Anterior cingulate cortex (tissue), 58 donors: ENCODE data around the gene PDZD2.

Experiments
- DNase-seq, 58 donors: peaks; one replicate each; lab custom pipeline; 2025; lab: John Stamatoyannopoulos, UW

Gene PDZD2

DNA sequence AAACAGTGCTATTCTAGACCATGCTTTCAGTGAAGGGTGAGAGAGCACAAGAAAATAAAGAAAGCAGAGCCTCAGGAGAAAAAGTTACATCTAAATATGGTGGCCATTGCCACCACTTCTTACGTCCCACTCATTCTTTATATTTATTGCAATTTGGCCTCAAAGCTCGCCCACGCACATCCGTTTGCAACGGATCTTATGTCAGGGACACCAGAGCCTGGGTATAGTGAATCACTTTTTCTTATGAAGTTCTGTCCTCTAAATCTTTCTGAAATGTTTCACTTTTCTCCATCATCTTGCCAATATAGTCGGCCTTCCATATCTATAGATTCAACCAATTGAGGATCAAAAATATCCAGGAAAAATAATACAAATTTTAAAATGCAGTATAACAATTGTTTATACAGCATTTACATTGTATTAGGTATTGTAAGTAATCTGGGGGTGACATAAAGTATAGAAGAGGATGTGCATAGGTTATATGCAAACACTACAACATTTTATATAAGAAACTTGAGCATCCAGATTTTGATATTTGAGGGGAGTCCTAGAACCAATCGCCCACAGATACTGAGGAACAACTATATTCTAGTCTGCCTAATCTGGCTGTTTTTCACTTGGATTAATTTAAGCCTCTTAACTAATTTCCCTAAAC, 500.0 kb downstream of the PDZD2 start:
- DNase-seq = peak in 5 of 58 donors; percentile 2 to 21 (median 16)

DNA sequence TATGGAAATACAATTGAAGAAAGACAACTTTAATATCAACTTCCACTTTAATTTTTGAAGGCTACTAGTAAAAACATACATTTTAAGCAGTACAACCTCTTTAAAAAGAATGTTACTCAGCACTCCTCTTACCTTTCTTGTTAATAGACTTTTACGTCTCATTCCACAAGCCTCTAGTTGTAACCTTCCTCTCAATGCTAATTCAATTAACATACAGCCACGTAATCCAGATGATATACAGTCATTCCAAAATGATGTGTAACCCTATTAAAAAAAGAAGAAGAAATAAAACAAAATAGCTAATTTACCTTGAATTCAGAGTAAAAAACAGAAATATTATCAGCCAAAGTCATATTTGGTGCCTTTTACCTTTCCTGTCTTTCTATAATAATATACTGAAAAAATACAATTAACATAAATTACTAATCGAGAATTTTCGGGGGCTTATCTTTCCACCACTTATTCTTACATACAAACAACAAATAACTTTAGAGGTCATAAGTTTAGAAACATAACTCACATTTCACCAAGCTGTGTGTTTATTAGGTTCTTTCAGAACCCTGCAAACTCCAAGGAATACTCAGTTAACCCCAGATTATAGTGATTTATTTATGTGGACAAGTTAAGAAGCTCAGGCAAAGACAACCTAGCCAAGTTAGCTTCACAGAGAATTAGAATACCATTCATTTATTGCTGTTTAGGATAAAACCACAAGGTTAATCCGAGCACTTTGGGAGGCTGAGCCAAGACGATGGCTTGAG, 504.9 kb downstream of the PDZD2 start:
- no peak for DNase-seq

DNA sequence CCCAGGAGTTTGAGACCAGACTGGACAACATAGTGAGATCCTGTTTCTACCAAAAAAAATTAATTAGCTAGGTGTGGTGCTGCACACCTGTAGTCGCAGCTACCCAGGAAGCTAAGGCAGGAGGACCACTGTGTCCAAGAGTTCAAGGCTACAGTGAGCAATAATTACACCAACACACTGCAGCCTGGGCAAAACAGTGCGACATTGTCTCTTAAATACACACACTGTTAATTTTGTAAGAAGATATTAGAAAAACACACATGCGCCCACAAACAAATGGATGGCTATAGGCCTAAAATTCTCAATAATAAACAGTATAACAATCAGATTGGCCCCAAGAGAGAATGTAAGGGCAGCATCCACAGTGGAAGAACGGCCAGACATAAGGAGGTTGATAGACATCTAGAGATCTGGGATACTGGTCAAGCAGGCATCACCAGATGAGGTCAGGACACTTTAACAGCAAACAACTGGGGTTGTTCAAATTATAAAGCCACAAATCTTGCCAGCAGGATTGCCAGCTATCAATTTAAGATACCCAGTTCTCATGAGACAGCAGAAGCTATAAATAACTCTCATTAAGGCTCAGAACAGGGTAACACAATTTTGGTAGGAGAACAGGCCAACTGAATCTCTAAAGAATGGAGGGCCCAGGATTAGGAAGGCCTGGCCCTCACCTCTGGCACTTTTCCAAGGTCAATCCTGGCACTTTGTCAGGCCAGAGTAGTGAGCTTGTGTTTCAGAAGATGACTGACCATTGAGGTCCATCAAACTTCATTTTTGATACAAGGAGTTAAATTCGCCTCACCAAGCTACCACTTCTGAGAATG, 505.7 kb downstream of the PDZD2 start:
- peak in 7 of 58 donors; percentile 1 to 47 (median 5) for DNase-seq

DNA sequence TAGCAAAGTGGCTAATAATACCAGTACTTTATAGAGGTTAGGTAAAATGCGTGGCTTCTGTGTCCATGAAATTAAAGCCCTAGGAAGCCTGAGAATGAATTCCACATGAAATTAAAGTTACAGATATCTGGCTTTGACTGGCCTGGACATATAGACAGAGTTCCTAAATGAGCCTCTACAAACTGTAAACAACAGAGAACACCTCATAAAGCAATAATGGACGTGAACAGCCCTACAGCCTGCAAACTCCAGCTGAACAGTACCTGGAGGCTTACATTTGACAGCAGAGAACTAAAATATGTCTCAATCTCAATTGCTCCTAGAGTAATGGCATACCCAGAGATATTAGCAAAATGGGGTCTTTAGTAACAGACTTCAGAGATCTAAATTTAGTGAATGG, 506.4 kb downstream of the PDZD2 start:
- no peak for DNase-seq

DNA sequence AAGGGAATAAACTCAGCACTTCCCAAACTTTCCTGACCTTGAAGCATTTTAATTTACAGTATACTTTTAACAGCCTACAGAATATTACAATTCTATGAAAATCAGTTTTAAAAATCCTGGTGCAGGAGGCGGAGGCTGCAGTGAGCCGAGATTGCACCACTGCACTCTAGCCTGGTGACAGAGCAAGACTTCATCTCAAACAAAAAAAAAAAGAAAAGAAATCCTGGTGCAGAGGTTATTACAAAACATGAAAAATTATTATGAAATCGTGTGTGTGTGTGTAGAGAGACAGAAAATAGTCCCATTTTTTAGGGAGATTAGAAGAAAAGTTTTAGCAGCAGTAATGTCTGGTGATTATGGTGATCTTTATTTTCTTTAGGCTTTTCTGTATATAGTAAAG, 508.3 kb downstream of the PDZD2 start:
- DNase-seq = no peak

DNA sequence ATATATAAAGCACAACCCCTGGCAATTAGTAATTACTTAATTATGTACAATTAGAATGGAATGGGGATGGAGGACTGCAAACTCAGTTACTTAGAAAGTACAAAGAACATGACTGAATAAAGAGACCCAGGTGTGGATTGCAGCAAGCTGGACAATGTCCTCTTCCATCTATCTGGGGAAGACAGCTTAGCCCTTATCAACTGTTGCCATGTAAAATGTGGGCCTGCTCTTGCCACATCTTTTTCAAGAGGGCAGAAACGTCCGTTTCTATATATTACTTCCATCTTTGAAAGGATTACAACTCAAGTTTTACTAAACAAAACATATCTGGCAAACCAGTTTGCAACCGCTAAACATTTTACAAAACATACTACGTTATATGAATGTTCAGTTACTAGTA, 509.0 kb downstream of the PDZD2 start:
- DNase-seq = no peak

DNA sequence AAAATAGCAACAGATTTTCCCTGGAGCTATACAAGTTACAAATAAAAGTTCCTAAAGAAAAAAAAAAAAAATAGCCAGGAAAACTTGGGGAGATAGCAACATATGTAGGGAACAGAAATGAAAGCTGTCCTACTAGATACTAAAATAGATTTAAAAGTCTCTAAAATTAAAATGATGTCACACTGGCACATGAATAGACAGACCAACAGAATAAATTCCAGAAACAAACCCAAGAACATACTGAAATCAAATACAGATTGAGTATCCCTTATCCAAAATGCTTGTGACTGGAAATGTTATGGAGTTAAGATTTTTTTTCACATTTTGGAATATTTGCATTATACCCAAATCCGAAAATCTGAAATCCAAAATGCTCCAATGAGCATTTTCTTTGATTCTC, 511.4 kb downstream of the PDZD2 start:
- no peak for DNase-seq

DNA sequence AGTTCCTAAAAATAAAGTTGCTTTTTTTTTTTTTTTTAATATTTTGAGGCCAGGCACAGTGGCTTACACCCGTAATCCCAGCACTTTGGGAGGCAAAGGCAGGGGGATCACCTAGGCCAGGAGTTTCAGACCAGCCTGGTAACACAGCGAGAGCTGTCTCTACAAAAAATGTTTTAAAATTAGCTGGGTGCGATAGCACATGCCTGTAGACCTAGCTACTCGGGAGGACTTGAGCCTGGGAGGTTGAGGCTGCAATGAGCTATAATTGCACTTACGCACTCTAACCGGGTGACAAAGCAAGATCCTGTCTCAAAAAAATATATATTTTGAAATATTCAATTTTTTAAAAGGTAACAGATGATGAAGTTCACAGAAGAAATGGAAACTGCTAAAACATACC, 512.3 kb downstream of the PDZD2 start:
- no peak for DNase-seq

DNA sequence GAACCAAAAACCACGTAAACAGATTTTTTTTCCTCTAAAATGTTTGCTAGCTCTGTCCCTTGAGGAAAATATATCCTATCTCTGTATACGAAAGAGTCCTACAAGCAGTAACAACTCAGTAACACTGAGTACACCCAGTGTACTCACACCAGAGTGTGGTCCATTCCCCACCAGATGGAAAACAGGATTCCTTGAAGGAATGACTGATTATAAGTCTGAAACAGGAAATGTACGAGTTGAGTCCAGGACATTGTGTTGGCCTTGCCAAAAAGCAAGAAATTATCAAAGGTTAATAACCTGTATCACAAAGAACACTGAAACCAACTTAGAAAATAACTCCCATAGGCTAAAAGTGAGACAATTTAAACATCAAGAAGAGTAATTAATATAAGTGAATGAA, 514.8 kb downstream of the PDZD2 start:
- no peak for DNase-seq

DNA sequence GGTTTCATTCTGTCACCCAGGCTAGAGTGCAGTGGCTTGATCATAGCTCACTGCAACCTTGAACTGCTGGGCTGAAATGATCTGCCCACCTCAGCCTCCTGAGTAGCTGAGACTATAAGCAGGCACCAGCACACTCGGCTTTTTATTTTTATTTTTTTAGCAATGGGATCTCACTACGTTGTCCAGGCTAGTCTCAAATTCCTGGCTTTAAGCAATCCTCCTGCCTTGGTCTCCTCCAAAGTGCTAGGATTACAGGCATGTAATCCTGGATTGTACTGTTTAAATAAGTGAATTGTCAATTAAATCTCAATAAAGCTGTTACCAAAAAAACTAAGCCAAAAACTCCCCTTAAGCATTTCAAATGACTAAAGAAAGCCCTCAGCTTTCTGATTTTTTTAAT, 516.3 kb downstream of the PDZD2 start:
- DNase-seq = no peak

DNA sequence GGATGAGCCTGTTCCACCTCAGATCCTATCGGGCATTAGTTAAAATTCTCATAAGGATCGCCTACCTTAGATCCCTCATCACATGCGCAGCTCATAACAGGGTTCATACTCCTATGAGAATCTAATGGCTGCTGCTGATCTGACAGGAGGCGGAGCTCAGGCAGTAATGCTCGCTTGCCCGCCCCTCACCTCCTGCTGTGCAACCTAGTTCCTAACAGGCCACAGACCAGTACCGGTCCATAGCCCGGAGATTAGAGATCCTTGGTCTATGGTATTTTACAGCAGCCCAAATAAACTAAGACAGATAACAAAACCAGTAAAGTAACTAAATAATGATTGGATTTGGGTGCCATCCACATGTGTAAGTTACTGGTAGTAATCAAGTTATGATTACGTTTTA, 517.7 kb downstream of the PDZD2 start:
- no peak for DNase-seq

DNA sequence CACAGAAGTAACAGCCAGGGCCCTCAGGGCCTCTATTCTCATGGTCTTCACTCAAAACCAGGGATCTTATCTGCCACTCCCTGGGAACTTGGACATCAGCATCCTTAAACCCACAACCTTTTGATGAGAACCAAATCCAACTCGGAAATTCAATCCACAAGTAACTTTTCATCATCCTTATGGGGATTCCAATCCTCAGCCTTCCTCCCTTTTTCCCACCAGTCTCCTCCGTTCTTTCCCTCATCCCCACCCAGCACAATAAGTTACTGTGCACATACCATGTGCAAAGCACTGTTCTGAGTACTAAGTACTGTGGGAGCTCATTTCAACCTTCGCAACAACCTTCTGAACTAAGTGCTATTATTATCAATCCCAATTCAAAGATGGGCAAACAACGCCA, 518.1 kb downstream of the PDZD2 start:
- DNase-seq = no peak

DNA sequence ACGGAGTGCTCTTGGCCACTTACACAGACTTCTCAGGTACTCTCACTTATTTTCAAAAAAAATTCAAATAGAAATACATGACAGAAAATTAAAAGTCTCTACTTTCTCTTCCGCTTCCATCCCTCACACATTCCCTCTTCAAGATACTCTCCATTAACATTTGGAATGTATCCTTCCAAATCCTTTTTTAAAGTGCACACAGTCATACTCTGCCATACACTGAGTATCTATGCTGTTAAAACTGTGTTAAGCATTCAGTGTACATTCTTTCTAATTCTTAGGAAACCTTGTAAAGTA, 519.7 kb downstream of the PDZD2 start:
- DNase-seq = no peak

DNA sequence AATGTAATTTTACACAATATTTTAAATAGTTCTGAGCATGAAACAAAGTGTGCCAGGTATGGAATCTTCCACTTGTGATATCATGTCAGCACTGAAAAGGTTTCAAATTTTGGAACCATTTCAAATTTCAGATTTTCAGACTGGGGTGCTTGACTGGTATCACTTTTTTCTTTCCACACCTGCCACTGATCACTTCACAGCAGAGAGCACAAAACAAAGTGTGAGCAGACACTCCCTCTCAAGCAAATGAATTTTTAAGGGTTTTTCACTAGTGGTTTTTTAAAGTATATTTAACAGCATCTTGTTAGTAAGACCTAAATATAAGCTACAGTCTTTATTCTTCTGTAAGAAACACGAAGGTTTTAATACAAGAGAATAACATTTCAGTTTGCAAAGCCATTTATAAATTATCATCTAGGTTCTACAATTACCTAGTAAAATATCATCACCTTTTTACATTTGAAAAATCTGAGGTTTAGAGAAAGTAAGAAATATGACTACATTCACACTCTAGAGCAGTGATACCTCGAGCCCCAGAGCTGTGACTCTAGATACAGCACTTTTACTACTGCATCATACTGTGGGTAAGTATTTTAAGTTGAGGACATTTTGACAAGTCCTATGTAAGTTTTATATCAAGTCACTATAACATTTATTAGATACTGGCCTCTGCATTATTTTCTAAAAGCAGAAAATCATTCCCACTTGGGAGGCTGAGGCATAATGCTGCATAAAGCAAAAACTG, 520.6 kb downstream of the PDZD2 start:
- DNase-seq = no peak

DNA sequence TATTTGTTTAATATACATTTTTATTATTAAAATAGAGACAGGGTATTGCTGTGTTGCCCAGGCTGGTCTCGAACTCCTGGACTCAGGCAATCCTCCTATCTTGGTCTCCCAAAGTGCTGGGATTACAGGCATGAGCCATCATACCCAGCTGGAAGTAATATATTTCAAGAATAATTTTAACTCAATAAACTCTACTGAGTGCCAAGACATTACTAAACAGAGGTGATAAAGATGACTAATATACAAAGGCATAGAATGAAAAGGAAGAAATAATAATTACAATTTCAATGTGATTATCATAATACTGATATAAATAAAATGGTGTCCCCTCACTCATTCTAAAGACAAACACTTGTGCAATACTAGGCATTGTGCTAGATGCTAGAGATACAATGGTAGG, 521.3 kb downstream of the PDZD2 start:
- no peak for DNase-seq
